ENCODE results near the gene IGF2. TPM values are rescaled to one million over a fixed set of nuclear protein-coding genes. Genes with fewer than 3 reads are reported as not detected.

Gene IGF2
- total and polyA plus RNA-seq, 2 of the 8 experiments (the other 6 are each of a cell fraction or from before 2014, with no cell fraction given): 0.74 to 1.5 TPM

DNA sequence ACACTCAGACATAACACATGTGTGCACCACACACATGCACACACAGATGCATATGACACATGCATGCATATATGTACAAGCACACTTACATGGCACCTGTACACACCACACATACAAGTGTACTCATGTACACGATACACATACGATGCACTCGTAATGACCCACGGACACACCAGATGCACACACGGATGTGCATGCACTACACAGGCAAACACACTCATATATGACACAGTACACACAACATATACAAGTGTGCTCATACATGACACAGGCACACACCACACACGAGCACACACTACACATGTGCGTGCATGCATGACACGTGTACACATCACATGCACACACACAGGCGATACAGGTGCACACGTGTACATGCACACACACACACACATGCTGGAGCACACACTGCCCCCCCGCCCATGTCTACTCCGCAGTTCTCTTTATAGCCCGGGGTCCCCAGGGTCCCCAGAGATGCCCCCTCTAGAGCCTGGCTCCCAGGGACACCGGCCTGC lies 37.3 kb upstream of the IGF2 start:
- H3K18ac ChIP-seq (ENCODE audit: extremely low read depth, low read length): no peak overlapping the region
- no peaks in the 10 kb centered on the region for H3K4me1 ChIP-seq (replicated peaks in 1 of 4; ENCODE audit: control insufficient read depth in 3 of 4, insufficient read depth in 4 of 4, low read length in 3 of 4)
- H3K9me3 ChIP-seq (ENCODE audit: insufficient read depth in 2 of 2, low read depth in 1 of 2, low read length in 1 of 2): no peaks in the 10 kb centered on the region
- no peak overlapping the region for H3K27ac ChIP-seq (ENCODE audit: low read depth, low read length)
- H2BK15ac ChIP-seq (ENCODE audit: low read length): 0 out of 2 replicates have a peak overlapping the region, but pooled peaks have one; percentile 7
- no peak overlapping the region for H2AK5ac ChIP-seq (ENCODE audit: low read depth, low read length)
- H3K79me2 ChIP-seq (ENCODE audit: control insufficient read depth in 1 of 2, insufficient read depth in 2 of 2, low read length in 2 of 2): no peaks in the 10 kb centered on the region
- H3K14ac ChIP-seq (ENCODE audit: insufficient read length): no peak overlapping the region
- no peak overlapping the region for H3K56ac ChIP-seq (replicated peaks; ENCODE audit: insufficient read length, low read depth, low read length)
- H2BK20ac ChIP-seq (ENCODE audit: low read length): no peak overlapping the region; the same call in 1 of the 2 replicates
- H4K20me1 ChIP-seq (replicated peaks in 1 of 2; ENCODE audit: control insufficient read depth in 1 of 2, insufficient read depth in 2 of 2, low read length in 2 of 2): peaks cover 0 to 6% of the 10 kb centered on the region in 2 experiments
- H2BK12ac ChIP-seq (ENCODE audit: low read depth, low read length): peak overlapping the region; percentile 45; the same call in 1 of the 2 replicates
- no peak overlapping the region for H4K8ac ChIP-seq (ENCODE audit: extremely low read depth, insufficient read depth, low read length)
- no peaks in the 10 kb centered on the region for H3K23me2 ChIP-seq (ENCODE audit: low read depth, low read length)
- no peak overlapping the region for H4K5ac ChIP-seq (ENCODE audit: insufficient read length, low read depth, low read length)
- FAIRE-seq (no peak), DNase-seq (ENCODE audit: low read depth in 1 of 2, low spot score in 2 of 2) (no peak)
- no peak overlapping the region for H2BK120ac ChIP-seq (replicated peaks; ENCODE audit: low read depth, low read length)
- H3K4ac ChIP-seq (replicated peaks; ENCODE audit: insufficient read length, low read depth, low read length): no peak overlapping the region
- H3K4me3 ChIP-seq (ENCODE audit: extremely low read depth in 1 of 4, insufficient read depth in 2 of 4, low read depth in 3 of 4, low read length in 4 of 4): no peak overlapping the region
- no peak overlapping the region for H3K9ac ChIP-seq (replicated peaks in 1 of 4; ENCODE audit: extremely low read depth in 1 of 4, low read depth in 3 of 4, low read length in 3 of 4)
- H3K27me3 ChIP-seq (replicated peaks in 1 of 4; ENCODE audit: control insufficient read depth in 3 of 4, extremely low read depth in 1 of 4, insufficient read depth in 3 of 4, low read length in 3 of 4): no peaks in the 10 kb centered on the region
- ChIA-PET CTCF (ENCODE audit: partially characterized antibody) (interaction anchor here (1.5 to 3.6 kb wide), 2 partner anchors 10 to 18 kb away, joined by 3 to 15 read pairs; no protein-coding TSS in a partner anchor), POLR2A (ENCODE audit: partially characterized antibody) (no interaction called here)
- 89% methylated on average over 14 of the region's 14 CpGs; no CpG with 5 or more reads in 1 of the 2 experiments for WGBS, 2 experiments (ENCODE audit: extremely low coverage in 1 of 2, insufficient coverage in 1 of 2, insufficient read length in 1 of 2, insufficient replicate concordance in 2 of 2, low coverage in 1 of 2, low lambda C conversion rate in 2 of 2, missing lambda C conversion rate in 1 of 2)
- no peaks in the 10 kb centered on the region for H3K79me1 ChIP-seq (ENCODE audit: low read depth, low read length)
- peak overlapping the region; percentile 36 for H2BK5ac ChIP-seq (ENCODE audit: low read depth, low read length)
- H3K4me2 ChIP-seq (ENCODE audit: insufficient read depth in 1 of 2, low read depth in 2 of 2, low read length in 2 of 2): no peak overlapping the region; a peak in 1 of 4 replicates
- H3K36me3 ChIP-seq (ENCODE audit: control insufficient read depth in 2 of 4, insufficient read depth in 4 of 4, low read length in 3 of 4): no peaks in the 10 kb centered on the region
- H4K91ac ChIP-seq (replicated peaks; ENCODE audit: insufficient read length, low read length): peak overlapping the region; percentile 91
- H3K23ac ChIP-seq (ENCODE audit: insufficient read length): no peak overlapping the region
- no peak overlapping the region for H2AFZ ChIP-seq (ENCODE audit: low read length)
- TF ChIP-seq CTBP2 (IDR thresholded peaks at IDR 0.05; ENCODE audit: borderline replicate concordance, insufficient read depth, insufficient read length, low read length) (no peak), CREB1 (IDR thresholded peaks at IDR 0.05) (no peak), KDM1A (IDR thresholded peaks at IDR 0.05; ENCODE audit: borderline replicate concordance, low read length) (no peak), NANOG (IDR thresholded peaks at IDR 0.05; ENCODE audit: insufficient read depth, low read depth, low read length, poor library complexity, severe bottlenecking) (no peak), RAD21 (IDR thresholded peaks at IDR 0.05 in 1 of 2, conservative IDR thresholded peaks at IDR 0.05 in 1 of 2; ENCODE audit: low read depth in 2 of 2, low read length in 2 of 2) (no peak), BCL11A (IDR thresholded peaks at IDR 0.05; ENCODE audit: low read depth in 2 of 2, low read length in 2 of 2) (no peak)
- TF ChIP-seq, protein P1, sequence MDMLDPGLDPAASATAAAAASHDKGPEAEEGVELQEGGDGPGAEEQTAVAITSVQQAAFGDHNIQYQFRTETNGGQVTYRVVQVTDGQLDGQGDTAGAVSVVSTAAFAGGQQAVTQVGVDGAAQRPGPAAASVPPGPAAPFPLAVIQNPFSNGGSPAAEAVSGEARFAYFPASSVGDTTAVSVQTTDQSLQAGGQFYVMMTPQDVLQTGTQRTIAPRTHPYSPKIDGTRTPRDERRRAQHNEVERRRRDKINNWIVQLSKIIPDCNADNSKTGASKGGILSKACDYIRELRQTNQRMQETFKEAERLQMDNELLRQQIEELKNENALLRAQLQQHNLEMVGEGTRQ (IDR thresholded peaks at IDR 0.05; ENCODE audit: low read length): no peak

All from H1 (cell line).